Suprapubic skin (tissue), 4 donors: ENCODE measurements around the gene ZEB2. TPM values are rescaled to one million over a fixed set of nuclear protein-coding genes. Genes with fewer than 3 reads are reported as not detected.

Source experiments
- DNase-seq, 2 donors: peaks; one replicate each; pipeline ENCODE4 v3.0.0-alpha.2; 2019; ENCODE audit warnings: low spot score in 2 of 2
- H3K27ac ChIP-seq: fragments of 200-600 bp; sonication (generic); one replicate; pipeline ENCODE4 v1.5.1; 2019
- H3K27me3 ChIP-seq: fragments of 200-600 bp; sonication (generic); one replicate; pipeline ENCODE4 v1.5.1; 2019
- H3K36me3 ChIP-seq: fragments of 200-600 bp; sonication (generic); one replicate; pipeline ENCODE4 v1.5.1; 2019
- H3K4me1 ChIP-seq: fragments of 200-600 bp; sonication (generic); one replicate; pipeline ENCODE4 v1.5.1; 2019
- H3K4me3 ChIP-seq: fragments of 200-600 bp; sonication (generic); one replicate; pipeline ENCODE4 v1.5.1; 2019; ENCODE audit warnings: mild to moderate bottlenecking
- H3K9me3 ChIP-seq: fragments of 200-600 bp; sonication (generic); one replicate; pipeline ENCODE4 v1.5.1; 2019
- EP300 ChIP-seq: sonication (generic); formaldehyde crosslinking; IDR thresholded peaks from one replicate; pipeline ENCODE4 v1.6.1; 2017; ENCODE audit warnings: antibody characterized with exemption
- POLR2A ChIP-seq, 2 donors: fragments of 450-650 bp; IDR thresholded peaks; one replicate each; pipeline ENCODE4 v1.6.1; 2017; ENCODE audit warnings: antibody characterized with exemption in 2 of 2, mild to moderate bottlenecking in 2 of 2, moderate library complexity in 2 of 2
- POLR2AphosphoS5 ChIP-seq, 3 donors: sonication (generic); formaldehyde crosslinking; IDR thresholded peaks; one replicate each; pipeline ENCODE4 v1.6.1; 2017; ENCODE audit warnings: antibody characterized with exemption in 3 of 3
- WGBS: methylation state at CpG from one replicate; pipeline ENCODE4 v1.1.5; 2018; 5-methylcytosine and 5-hydroxymethylcytosine counted together
- total RNA-seq, 4 donors: library from RNA; depleted of rRNA; stranded (reverse); fragments of >200 nt; gene quantifications; one replicate each; pipeline ENCODE4 v1.1.0, GENCODE V29; 2016
- TF ChIP-seq, protein P1 (sequence below), 2 donors: fragments of 200-600 bp in 1 of 2; fragments of 450-650 bp in 1 of 2; sonication (generic) in 1 of 2; IDR thresholded peaks; one replicate each; pipeline ENCODE4 v1.5.1; 2016 to 2019; ENCODE audit warnings: antibody characterized with exemption in 2 of 2, mild to moderate bottlenecking in 1 of 2, moderate library complexity in 1 of 2

Gene ZEB2
- total RNA-seq, 4 donors from 2014 or later: 16.3 to 43.7 (median 34.5) TPM

DNA sequence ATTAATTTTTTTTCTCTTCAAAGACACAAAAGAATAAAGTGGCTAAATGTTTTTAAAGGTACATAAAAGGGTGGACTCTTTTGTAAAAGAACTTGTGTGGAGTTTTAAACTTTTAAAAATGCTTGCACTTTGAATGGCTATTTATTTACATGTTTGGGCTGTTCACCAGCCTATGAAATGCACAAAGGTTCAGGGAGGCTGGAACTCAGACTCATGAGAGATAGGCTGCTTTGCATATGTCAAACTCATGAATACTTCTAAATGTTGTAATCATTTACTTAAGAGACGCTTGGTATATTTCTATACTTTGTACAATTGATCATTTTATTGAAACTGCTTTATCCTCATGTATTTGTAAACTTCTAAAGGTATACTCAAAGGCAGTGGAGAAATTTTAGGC is 79.9 kb downstream of the ZEB2 start:
- Histone ChIP-seq H3K36me3 (no peaks in the 10 kb centered on the region), H3K9me3 (no peaks in the 10 kb centered on the region), H3K27ac (no peak overlapping the region), H3K4me1 (peaks cover 23% of the 10 kb centered on the region), H3K4me3 (no peak overlapping the region), H3K27me3 (no peaks in the 10 kb centered on the region)
- WGBS: 70% methylated on average over 1 of the region's 1 CpG
- DNase-seq: no peak
- TF ChIP-seq, protein P1, sequence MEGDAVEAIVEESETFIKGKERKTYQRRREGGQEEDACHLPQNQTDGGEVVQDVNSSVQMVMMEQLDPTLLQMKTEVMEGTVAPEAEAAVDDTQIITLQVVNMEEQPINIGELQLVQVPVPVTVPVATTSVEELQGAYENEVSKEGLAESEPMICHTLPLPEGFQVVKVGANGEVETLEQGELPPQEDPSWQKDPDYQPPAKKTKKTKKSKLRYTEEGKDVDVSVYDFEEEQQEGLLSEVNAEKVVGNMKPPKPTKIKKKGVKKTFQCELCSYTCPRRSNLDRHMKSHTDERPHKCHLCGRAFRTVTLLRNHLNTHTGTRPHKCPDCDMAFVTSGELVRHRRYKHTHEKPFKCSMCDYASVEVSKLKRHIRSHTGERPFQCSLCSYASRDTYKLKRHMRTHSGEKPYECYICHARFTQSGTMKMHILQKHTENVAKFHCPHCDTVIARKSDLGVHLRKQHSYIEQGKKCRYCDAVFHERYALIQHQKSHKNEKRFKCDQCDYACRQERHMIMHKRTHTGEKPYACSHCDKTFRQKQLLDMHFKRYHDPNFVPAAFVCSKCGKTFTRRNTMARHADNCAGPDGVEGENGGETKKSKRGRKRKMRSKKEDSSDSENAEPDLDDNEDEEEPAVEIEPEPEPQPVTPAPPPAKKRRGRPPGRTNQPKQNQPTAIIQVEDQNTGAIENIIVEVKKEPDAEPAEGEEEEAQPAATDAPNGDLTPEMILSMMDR (IDR thresholded peaks at IDR 0.05): no peak
- no peak for TF ChIP-seq POLR2A (IDR thresholded peaks at IDR 0.05)
- TF ChIP-seq EP300: no peak
- no peak for TF ChIP-seq POLR2AphosphoS5 (IDR thresholded peaks at IDR 0.05)

DNA sequence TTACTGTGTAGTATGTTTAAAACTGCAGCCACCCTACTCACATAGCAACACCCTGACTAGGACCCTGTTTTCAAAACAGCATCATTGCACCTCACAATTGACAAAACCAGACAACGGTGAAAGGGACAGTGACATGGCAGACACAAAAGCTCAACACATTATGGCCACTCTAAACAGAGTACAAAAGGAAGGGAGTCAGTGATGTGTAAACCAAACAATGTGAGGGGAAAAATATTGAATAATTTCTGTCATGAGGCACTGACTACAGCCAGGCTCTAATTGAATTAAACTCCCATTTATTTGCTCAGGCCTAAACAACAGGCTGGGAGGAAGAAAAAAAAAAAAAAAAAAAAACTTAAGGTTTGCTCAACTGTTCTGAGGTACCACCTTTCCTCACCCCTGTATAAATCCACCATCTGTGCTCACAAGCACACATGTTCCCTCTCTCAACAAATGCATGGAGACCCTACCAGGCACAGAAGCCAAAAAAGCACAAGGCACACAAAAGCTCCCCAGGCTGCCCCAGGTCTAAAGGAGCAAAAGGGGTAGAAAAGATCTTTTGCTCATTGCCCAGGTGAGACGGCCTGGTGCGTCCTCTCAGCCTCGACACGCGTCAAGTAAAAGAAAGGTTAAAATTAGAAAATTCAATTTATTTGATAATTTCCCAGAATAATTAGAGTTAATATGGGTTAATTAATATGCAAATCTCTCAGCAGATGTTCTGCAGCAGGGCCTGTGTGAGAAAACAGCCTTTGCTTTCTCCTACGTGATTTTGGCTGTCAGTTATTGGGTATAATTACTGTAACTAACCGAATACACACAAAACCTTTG is 80.9 kb downstream of the ZEB2 start:
- DNase-seq: no peak
- Histone ChIP-seq H3K4me3 (no peak overlapping the region), H3K27me3 (no peaks in the 10 kb centered on the region), H3K9me3 (no peaks in the 10 kb centered on the region), H3K4me1 (peaks cover 20% of the 10 kb centered on the region), H3K36me3 (peaks cover 3% of the 10 kb centered on the region), H3K27ac (peak overlapping the region; percentile 41)
- TF ChIP-seq EP300 (no peak), POLR2A (IDR thresholded peaks at IDR 0.05) (no peak), POLR2AphosphoS5 (IDR thresholded peaks at IDR 0.05) (no peak)
- TF ChIP-seq, protein P1 (IDR thresholded peaks at IDR 0.05): no peak
- WGBS: 81% methylated on average over 8 of the region's 8 CpGs

DNA sequence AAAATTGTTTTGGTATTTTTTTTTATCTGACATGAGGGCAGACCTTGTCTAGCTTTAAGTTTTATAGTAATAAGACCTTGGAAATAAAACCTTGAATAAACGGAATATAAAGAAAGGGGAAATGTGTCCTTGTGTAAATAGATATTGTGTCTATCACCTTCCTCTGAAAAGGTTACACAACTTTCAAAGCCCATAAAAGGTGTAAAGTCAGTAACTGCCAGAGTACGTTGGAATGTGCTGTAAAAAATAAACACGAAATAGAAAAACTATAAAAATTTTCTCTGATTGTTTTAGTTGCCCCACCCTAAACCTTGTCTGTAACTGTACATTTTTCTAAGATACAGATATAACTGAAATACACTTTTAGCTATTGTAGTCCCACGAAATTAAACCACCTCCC is 82.3 kb downstream of the ZEB2 start:
- TF ChIP-seq EP300 (no peak), POLR2AphosphoS5 (IDR thresholded peaks at IDR 0.05) (no peak), POLR2A (IDR thresholded peaks at IDR 0.05) (no peak)
- TF ChIP-seq, protein P1 (IDR thresholded peaks at IDR 0.05): no peak
- WGBS: 53% methylated on average over 4 of the region's 4 CpGs
- DNase-seq: no peak
- no peaks in the 10 kb centered on the region for H3K9me3 ChIP-seq
- H3K27me3 ChIP-seq: no peaks in the 10 kb centered on the region
- H3K4me3 ChIP-seq: no peak overlapping the region
- H3K27ac ChIP-seq: peak overlapping the region; percentile 7
- H3K36me3 ChIP-seq: peaks cover 3% of the 10 kb centered on the region
- H3K4me1 ChIP-seq: peaks cover 31% of the 10 kb centered on the region

DNA sequence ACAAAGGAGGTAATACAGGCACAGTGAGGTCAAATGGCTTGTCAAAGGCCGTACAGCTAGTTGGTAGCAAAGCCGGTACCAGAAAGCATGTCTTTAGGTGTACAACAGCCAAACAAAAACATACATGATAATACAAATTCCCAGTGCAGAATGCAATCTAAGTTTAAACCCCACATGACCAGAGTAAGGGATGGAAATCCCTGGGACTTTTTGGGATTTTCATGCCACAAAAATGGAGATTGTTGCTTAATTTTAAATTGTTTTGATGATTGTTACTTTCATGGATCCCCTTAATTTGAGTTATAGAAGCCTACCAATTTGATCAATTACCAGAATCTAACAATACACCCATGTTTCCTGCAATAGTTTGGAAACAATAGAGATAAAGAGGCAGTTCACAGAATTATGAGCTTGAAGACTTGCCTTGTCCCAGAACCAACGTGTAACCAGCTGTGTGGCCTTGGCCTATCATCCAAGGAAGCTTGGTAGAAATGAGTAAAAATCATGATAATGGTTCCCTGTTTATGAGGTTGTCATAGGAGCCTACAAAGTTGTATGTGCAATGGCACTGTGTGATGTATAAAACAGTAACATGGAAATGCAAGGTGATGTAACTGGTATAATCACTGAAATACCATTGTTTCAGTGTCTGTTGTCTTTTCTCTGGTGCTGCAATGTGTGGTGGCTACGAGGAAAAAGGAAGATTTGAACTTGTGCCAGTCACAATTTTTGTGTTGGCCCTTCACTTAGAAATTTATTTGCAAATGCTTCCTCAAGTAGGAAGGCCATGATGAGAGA is 85.3 kb downstream of the ZEB2 start:
- Histone ChIP-seq H3K27ac (peak overlapping the region; percentile 21), H3K27me3 (no peaks in the 10 kb centered on the region), H3K4me3 (no peak overlapping the region), H3K4me1 (peaks cover 26% of the 10 kb centered on the region), H3K36me3 (peaks cover 3% of the 10 kb centered on the region), H3K9me3 (no peaks in the 10 kb centered on the region)
- TF ChIP-seq, protein P1 (IDR thresholded peaks at IDR 0.05): no peak
- no peak for TF ChIP-seq EP300
- no peak for TF ChIP-seq POLR2A (IDR thresholded peaks at IDR 0.05)
- TF ChIP-seq POLR2AphosphoS5 (IDR thresholded peaks at IDR 0.05): no peak
- 78% methylated on average over 4 of the region's 4 CpGs for WGBS
- DNase-seq: no peak

DNA sequence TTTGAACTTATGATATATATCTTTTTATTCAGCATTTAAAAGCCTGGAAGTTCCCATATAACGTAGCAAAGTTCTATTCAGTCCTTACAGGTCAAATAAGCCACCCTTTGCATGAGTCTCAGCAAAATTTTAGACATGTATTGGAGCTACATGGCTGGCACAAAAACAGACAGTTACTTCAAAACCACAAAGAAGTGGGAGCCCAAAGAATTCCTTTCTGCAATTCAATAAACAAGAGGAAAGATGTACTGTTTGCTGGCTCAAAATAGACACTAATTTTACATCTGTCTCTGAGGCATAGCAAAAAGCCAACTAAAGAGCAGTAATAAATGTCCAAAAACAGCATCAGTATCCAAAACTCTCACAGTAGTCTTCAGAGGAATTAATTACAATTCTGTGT is 87.0 kb downstream of the ZEB2 start:
- Histone ChIP-seq H3K27ac (no peak overlapping the region), H3K36me3 (peaks cover 3% of the 10 kb centered on the region), H3K4me3 (no peak overlapping the region), H3K27me3 (no peaks in the 10 kb centered on the region), H3K4me1 (peaks cover 12% of the 10 kb centered on the region), H3K9me3 (no peaks in the 10 kb centered on the region)
- TF ChIP-seq, protein P1 (IDR thresholded peaks at IDR 0.05): no peak
- TF ChIP-seq POLR2AphosphoS5 (IDR thresholded peaks at IDR 0.05): no peak
- TF ChIP-seq POLR2A (IDR thresholded peaks at IDR 0.05): no peak
- TF ChIP-seq EP300: no peak
- no peak for DNase-seq
- 68% methylated on average over 1 of the region's 1 CpG for WGBS
